Adipocyte (in vitro differentiated cells): Measurements from ENCODE around the gene SORCS2.

Experiments used
- DNase-seq: peaks from one replicate; pipeline ENCODE4 v3.0.0-alpha.2; 2015; ENCODE audit warnings: low read depth
- H3K27me3 ChIP-seq: replicated peaks from 2 replicates; pipeline ENCODE4 v1.7.0; 2013; ENCODE audit warnings: mild to moderate bottlenecking, low read length, moderate library complexity; ENCODE audit not compliant: control insufficient read depth, insufficient read depth
- H3K36me3 ChIP-seq: 2 replicates; pipeline ENCODE4 v1.7.0; 2013; ENCODE audit warnings: low read length, mild to moderate bottlenecking, moderate library complexity; ENCODE audit not compliant: control insufficient read depth, insufficient read depth, severe bottlenecking
- H3K4me1 ChIP-seq: 2 replicates; pipeline ENCODE4 v1.7.0; 2013; ENCODE audit warnings: mild to moderate bottlenecking, low read length, moderate library complexity; ENCODE audit not compliant: control insufficient read depth, insufficient read depth
- H3K4me3 ChIP-seq: 2 replicates; pipeline ENCODE4 v1.7.0; 2013; ENCODE audit warnings: mild to moderate bottlenecking, low read length, moderate library complexity
- H3K9ac ChIP-seq: 2 replicates; pipeline ENCODE4 v1.7.0; 2013; ENCODE audit warnings: mild to moderate bottlenecking, low read length, moderate library complexity
- H3K9me3 ChIP-seq: 2 replicates; pipeline ENCODE4 v1.7.0; 2013; ENCODE audit warnings: mild to moderate bottlenecking, low read length, moderate library complexity; ENCODE audit not compliant: control insufficient read depth

Gene SORCS2

DNA sequence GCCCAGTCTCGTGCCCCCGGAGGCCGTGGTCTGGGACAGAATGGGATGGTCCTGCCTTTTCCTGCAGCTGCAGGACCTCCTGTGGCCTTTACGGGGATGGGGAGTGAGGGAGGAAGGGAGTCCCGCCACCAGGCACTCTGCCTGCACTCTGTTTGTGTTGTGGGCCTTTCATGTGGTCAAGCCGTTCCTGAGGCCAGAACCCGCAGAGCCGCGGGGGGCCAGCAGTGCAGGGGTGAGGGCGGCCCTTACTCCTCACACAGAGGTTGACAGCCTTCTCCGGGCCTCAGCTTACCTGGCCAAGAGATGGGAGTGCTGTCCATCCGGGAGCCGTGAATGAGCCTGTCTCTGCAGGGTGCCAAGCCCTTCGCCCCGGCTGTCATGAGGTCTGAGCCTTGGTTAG is 516.6 kb downstream of the SORCS2 start:
- no peak for DNase-seq
- no peaks in the 10 kb centered on the region for H3K4me1 ChIP-seq
- H3K9me3 ChIP-seq, result no peaks in the 10 kb centered on the region

DNA sequence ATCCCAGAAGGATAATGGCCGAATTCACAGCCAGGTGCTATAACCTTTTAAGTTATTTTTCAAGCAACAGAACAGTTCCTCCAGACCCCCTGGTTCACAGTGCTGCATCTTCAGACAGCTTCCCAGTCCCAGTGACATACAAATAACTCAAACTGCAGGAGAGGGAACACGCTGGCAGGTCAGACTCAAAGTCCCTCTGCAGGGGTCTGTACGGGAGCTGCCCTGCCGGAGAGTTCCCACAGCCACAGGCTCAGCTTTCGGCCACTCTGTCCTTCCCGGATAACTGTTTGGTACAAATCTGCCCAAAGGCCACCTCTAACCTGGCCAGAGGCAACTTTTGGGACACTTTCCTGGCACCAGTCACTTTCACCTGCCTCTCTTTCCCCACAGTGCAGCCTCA is 517.1 kb downstream of the SORCS2 start:
- no peak overlapping the region for H3K4me3 ChIP-seq
- H3K9ac ChIP-seq, result no peak overlapping the region
- H3K4me1 ChIP-seq, result no peaks in the 10 kb centered on the region
- peaks cover 3% of the 10 kb centered on the region for H3K9me3 ChIP-seq
- no peaks in the 10 kb centered on the region for H3K36me3 ChIP-seq
- no peak for DNase-seq
- peaks cover 8% of the 10 kb centered on the region for H3K27me3 ChIP-seq

More for the DNA sequence above, 516.6 kb downstream of the SORCS2 start:
- no peak overlapping the region for H3K4me3 ChIP-seq
- peaks cover 8% of the 10 kb centered on the region for H3K27me3 ChIP-seq
- no peak overlapping the region for H3K9ac ChIP-seq
- H3K36me3 ChIP-seq, result no peaks in the 10 kb centered on the region

DNA sequence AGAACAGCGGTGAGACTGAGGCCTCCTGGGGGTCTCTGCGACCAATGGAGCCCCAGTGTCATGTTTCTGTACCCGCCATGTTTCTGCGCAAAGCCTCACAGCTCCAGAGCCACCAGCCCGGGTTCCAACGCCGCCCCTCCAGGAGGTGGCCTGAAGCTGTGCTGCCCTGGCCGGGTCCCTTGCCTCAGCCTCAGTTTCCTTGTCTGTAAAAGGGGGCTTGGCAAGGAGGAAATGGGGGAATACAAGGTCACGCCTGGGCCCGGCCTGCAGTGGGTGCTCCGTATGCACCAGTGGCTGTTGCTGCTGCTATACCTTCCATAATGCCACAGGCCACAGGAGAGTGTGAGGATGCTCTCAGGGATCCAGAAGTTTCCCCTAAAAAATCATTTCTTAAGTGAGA is 517.8 kb downstream of the SORCS2 start:
- no peaks in the 10 kb centered on the region for H3K36me3 ChIP-seq
- H3K4me1 ChIP-seq, result no peaks in the 10 kb centered on the region
- H3K4me3 ChIP-seq, result no peak overlapping the region
- no peak for DNase-seq
- H3K27me3 ChIP-seq, result peaks cover 8% of the 10 kb centered on the region
- peaks cover 3% of the 10 kb centered on the region for H3K9me3 ChIP-seq
- H3K9ac ChIP-seq, result no peak overlapping the region

DNA sequence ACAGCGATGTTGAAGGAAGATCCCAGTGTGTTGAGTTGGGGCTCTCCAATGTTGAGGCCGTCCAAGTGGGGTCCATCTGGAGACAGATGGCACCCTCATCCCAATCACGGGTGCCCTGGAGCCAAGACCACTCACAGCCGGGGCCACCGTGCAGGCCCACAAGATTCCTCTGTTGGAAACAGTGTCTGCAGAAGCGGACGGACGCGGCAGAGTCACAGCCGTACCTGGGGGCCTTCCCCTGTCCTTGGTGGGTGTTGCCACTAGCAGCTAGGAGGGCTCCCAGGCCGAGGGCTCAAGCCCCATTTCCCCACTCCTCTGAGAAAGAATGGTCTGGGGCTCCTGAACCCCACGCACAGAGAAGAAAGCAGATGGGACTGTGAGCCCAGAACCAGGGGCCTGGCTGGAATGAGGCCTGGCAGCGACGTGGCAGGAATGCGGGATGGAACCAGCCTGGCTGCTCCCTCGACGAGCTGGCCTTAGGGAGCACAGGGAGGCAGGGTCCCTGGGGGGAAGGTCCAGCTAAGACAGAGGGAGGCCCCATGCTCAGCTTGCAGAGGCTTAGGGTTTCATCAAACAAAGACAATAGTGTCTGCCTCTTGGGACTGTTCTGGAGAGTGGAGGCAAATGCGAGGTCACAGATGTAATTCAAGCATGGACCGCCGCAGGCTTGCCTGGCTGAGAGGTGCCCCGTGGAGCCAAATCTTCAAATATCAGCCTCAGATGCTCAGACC is 518.4 kb downstream of the SORCS2 start:
- Histone ChIP-seq H3K4me1 (no peaks in the 10 kb centered on the region), H3K4me3 (no peak overlapping the region), H3K9ac (no peak overlapping the region), H3K27me3 (peaks cover 8% of the 10 kb centered on the region), H3K9me3 (peaks cover 3% of the 10 kb centered on the region), H3K36me3 (no peaks in the 10 kb centered on the region)
- no peak for DNase-seq

DNA sequence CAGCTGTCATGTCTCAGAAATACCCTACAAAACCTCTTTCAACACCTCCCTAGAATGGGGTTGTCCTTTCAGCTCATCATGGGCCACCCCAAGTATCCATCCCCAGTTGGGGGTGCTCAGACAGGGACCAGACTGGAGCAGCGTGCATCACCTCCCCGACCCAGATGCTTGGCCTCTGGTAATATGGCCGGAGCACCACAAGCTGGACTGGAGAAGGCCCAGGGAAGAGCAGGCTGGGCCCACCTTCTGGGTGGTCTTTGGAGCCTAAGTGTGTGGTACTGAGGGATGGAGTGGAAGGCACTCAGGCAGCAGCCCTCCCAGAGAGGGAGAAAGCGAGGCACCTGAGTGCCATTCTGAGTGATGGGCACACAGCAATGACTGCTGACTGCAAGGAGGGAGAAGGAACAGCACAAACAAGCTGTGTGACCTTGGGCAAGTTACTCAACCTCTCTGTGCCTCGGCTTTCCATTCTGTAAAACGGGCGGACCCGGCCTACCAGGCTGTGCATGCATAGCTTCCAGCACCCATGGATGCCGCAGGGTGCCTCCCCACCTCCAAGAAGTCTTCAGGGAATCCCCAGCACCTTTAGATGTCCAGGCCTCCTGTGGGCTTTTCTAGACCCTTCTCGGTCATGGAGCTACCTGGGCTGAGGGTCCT is 519.1 kb downstream of the SORCS2 start:
- Histone ChIP-seq H3K9me3 (peaks cover 3% of the 10 kb centered on the region), H3K27me3 (peaks cover 10% of the 10 kb centered on the region), H3K4me1 (no peaks in the 10 kb centered on the region), H3K9ac (no peak overlapping the region), H3K4me3 (no peak overlapping the region), H3K36me3 (no peaks in the 10 kb centered on the region)
- DNase-seq, result no peak

DNA sequence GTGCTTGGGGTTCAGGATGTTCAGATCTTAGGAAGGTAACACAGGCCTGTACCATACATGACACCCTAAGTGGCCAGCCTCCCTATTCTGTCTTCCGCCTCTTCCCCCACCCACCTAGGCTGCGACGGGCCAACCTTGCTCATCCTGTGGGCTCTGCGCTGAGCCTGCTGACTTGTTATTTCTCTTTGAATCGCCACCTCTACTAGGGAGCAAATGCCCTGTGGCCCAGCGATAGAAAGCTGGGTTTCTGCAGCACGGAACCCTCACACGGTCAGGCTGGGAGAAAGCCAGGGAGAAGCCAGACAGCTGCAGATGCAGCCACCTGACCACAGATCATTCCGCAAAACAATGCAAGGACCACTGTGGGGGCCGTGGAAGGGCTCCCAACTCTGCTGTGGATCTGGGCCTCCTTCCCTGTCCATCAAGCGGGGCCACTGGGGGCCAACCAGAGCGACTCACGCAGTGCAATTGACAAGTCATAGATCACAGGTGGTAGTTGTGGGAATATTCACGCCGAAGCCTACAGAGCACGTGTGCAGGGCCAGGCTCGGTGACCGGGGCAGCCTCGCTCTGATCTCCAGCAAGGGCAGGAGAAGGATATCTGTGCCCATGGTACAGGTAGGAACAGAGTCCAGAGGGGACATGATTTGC is 519.8 kb downstream of the SORCS2 start:
- no peaks in the 10 kb centered on the region for H3K4me1 ChIP-seq
- no peak for DNase-seq
- H3K27me3 ChIP-seq, result peaks cover 12% of the 10 kb centered on the region
- H3K9me3 ChIP-seq, result peaks cover 3% of the 10 kb centered on the region
- no peak overlapping the region for H3K4me3 ChIP-seq
- no peak overlapping the region for H3K9ac ChIP-seq
- H3K36me3 ChIP-seq, result no peaks in the 10 kb centered on the region

DNA sequence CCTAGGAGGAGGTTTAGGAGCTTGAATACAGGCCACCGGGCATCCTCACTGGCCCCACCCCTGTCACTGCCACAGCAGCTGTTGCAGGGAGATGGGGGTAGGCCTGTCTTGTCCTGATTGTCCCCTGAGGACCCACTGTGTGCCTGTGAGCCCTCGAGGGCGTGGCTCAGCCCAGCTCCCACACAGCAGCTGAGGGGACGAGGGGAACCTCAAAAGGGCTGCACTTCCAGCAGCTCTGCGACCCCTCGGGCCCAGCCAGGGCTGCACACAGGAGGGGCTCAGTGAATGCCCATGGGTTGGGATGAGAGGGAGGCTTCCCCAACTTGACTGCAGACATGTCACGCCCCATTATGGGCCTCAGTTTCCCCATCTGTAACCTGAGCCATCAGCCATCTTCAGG is 521.4 kb downstream of the SORCS2 start:
- DNase-seq, result no peak
- Histone ChIP-seq H3K9me3 (peaks cover 3% of the 10 kb centered on the region), H3K9ac (no peak overlapping the region), H3K36me3 (no peaks in the 10 kb centered on the region), H3K4me1 (no peaks in the 10 kb centered on the region), H3K4me3 (no peak overlapping the region), H3K27me3 (peaks cover 15% of the 10 kb centered on the region)

DNA sequence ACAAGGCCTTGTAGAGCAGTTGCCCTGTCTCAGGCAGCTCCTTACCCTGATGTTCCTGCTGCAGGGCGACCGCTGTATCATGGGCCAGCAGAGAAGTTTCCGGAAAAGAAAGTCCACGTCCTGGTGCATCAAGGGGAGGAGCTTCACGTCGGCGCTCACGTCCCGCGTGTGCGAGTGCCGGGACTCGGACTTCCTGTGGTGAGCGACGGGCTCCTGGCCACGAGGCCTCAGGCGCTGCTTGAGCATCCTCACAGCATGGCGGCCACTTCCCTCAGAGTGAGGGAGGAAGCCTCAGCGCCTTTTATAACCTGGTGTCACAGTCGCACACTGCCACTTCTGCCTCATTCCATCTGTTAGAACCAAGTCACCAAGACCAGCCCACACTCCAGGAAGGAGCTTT is 521.8 kb downstream of the SORCS2 start:
- Histone ChIP-seq H3K36me3 (no peaks in the 10 kb centered on the region), H3K27me3 (peaks cover 16% of the 10 kb centered on the region), H3K9me3 (peaks cover 3% of the 10 kb centered on the region), H3K9ac (no peak overlapping the region), H3K4me1 (no peaks in the 10 kb centered on the region), H3K4me3 (no peak overlapping the region)
- DNase-seq, result no peak

DNA sequence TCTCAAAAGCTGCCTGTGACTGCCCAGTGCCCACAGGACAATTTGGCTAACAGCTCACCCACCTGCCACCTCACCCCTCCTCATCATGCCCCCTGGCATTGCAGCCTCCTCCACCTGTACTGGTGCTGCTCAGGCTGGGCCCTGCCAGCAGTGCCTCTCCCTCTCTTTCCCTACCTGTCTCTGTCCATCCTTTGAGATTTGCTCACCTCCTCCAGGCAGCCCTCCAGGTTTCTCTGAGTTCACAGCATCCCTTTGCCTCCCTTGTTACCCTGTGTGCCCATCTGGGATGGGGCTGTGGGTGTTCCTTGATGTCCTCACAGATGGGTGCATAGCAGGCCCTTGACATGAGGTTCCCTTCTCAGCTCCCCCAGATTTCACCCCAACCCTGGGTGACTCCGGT is 522.4 kb downstream of the SORCS2 start:
- Histone ChIP-seq H3K36me3 (no peaks in the 10 kb centered on the region), H3K9ac (no peak overlapping the region), H3K4me3 (no peak overlapping the region), H3K27me3 (peaks cover 14% of the 10 kb centered on the region), H3K9me3 (peaks cover 3% of the 10 kb centered on the region), H3K4me1 (no peaks in the 10 kb centered on the region)
- no peak for DNase-seq

DNA sequence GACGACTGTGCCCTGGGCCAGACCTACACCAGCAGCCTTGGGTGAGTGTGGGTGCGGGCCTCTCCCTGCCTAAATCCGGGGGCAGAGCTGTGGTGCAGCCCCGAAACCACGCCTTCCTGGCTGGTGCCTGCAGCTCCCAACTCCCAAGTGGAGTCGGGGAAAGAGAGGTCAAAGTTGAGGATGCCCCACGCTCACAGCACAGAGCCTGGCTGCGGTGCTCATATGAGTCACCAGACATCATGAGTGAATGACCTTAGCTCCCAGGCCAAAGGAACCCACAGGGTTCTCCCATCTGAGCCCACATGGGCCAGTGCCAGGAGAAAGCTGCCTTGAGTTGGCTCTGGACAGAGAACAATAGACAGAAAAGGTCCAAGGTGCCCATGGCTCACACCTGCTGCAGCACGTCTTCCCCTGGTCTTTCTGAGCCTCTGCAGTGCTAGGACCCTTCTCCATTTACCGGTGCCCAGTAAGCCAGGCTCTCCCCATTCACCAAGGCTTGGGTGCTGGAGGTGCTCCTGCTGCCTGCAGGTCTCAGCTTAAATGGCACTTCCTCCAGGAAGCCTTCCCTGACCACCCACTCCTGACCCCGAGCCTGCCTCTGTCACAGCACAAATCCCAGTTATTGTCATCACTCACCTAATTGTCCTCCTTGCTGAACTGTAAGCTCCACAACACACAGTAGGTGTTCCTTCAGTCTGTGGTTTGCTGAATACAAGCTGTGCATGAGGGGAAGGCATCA is 523.1 kb downstream of the SORCS2 start:
- H3K36me3 ChIP-seq, result no peaks in the 10 kb centered on the region
- H3K9me3 ChIP-seq, result peaks cover 3% of the 10 kb centered on the region
- no peaks in the 10 kb centered on the region for H3K4me1 ChIP-seq
- no peak overlapping the region for H3K4me3 ChIP-seq
- H3K27me3 ChIP-seq, result peaks cover 13% of the 10 kb centered on the region
- H3K9ac ChIP-seq, result no peak overlapping the region
- DNase-seq, result no peak
